Activated naive CD8-positive, alpha-beta T cell treated with anti-CD3 and anti-CD28 coated beads, Interleukin-2, amount 10 ng/mL, durations not matched to agents 7 days and 5 days (primary cell): Measurements from ENCODE around the gene UNC80. TPM values are rescaled to one million over a fixed set of nuclear protein-coding genes. Genes with fewer than 3 reads are reported as not detected.

ENCODE experiments used
- ATAC-seq: fragments of 150-1000 bp; cut with Tn5 transposase; one replicate; pipeline ENCODE4 v1.10.0; 2021; ENCODE audit warnings: low read depth, moderate library complexity
- POLR2A ChIA-PET: fragments of 350-600 bp; sonication (Branson Sonifier 250); formaldehyde crosslinking; loops from one replicate; lab custom pipeline; 2021; ENCODE audit warnings: antibody characterized with exemption; lab: Charles Lee
- DNase-seq: peaks from one replicate; pipeline ENCODE4 v3.0.0; 2021
- H3K27ac Mint-ChIP-seq: one replicate; pipeline ENCODE4 v1.8.0; 2022; ENCODE audit warnings: mild to moderate bottlenecking, mixed read lengths
- H3K27me3 Mint-ChIP-seq: one replicate; pipeline ENCODE4 v1.8.0; 2022; ENCODE audit warnings: mild to moderate bottlenecking, moderate library complexity, mixed read lengths
- H3K36me3 Mint-ChIP-seq: one replicate; pipeline ENCODE4 v1.8.0; 2021; ENCODE audit warnings: mild to moderate bottlenecking, mixed read lengths
- H3K4me1 Mint-ChIP-seq: one replicate; pipeline ENCODE4 v1.8.0; 2021; ENCODE audit warnings: mixed read lengths
- H3K4me3 Mint-ChIP-seq: one replicate; pipeline ENCODE4 v1.8.0; 2022; ENCODE audit warnings: mild to moderate bottlenecking, moderate library complexity, mixed read lengths
- H3K9me3 Mint-ChIP-seq: one replicate; pipeline ENCODE4 v1.8.0; 2021; ENCODE audit warnings: mixed read lengths
- total RNA-seq, 2 experiments: library from RNA; stranded (reverse); gene quantifications; one replicate each; pipeline ENCODE4 v1.2.3, GENCODE V29; 2021

Gene UNC80
- total RNA-seq, 2 experiments from 2014 or later, result not detected

DNA sequence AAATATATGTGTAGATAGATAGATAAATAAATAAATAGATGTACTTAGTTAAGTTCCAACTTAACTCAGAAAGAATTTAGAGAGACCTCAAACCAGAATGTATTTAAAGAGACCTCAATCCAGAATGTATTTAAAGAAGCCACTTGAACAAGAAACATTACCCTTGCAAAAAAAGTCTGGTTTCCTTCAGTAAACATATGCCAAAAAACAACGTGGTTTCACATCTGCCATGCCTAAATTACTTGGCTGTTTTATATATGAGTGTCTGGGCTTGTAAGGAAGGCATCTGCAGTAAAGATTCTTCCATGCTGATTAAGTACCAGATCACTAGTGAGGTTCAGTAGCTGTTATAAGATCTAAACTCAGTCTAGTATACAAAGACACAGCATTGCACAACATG lies 201.7 kb downstream of the UNC80 start:
- Mint-ChIP-seq H3K4me3 (no peak overlapping the region), H3K27me3 (peaks cover 2% of the 10 kb centered on the region), H3K9me3 (no peaks in the 10 kb centered on the region), H3K4me1 (no peaks in the 10 kb centered on the region), H3K36me3 (no peaks in the 10 kb centered on the region), H3K27ac (no peak overlapping the region)
- POLR2A ChIA-PET, result no interaction called here
- no peak for DNase-seq
- no peak for ATAC-seq

DNA sequence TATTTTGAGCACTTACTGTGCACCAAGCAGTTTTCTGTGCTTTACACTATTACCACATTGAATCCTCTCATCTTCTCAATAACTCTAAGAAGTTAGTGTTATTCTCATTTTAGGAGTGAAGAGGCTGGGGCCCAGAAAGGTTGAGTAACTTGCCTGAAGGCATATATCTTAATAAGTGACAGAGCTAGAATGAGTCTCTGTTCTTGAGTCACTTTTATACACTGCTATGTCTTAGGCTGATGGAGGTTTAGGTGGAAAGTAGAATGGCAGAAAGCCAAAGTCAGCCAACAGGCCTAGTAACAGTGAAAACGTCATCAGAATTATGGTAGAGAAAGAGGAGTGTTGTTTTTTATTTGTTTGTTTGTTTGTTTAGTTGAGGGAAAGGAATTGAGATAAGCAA lies 202.9 kb downstream of the UNC80 start:
- H3K27ac Mint-ChIP-seq, result no peak overlapping the region
- H3K9me3 Mint-ChIP-seq, result no peaks in the 10 kb centered on the region
- peaks cover 2% of the 10 kb centered on the region for H3K27me3 Mint-ChIP-seq
- H3K4me3 Mint-ChIP-seq, result no peak overlapping the region
- no peaks in the 10 kb centered on the region for H3K4me1 Mint-ChIP-seq
- H3K36me3 Mint-ChIP-seq, result no peaks in the 10 kb centered on the region
- POLR2A ChIA-PET, result no interaction called here
- DNase-seq (no peak), ATAC-seq (no peak)

DNA sequence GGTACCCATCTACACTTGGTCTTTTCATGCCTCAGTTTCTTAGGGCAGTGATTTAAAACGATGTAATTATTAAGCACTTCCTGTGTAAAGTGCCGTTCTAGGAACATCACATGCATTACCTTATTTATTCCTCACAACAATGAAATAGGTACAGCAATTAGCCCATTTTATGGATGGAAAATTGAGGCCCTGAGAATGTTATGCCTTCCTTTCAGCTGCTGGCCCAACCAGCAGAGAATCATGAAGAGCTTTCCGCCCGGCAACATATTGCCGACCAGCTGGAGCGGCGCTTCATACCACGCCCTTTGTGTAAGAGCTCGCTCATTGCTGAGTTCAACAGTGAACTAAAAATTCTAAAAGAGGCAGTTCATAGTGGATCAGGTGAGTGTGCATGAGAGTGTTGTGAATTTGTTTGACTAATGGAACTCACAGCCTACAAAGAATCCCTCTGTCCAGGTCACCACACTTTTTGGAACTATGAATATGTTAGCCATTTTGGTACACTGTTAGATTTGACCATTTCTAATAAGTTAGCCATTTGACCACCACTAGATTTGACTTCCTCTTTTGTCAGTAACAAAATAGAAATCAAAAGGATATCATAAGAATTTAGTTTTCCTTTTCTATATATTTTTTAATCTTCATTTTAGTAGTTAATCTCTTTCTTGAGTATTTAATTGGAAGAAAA lies 205.2 kb downstream of the UNC80 start:
- Mint-ChIP-seq H3K27me3 (peaks cover 2% of the 10 kb centered on the region), H3K36me3 (no peaks in the 10 kb centered on the region), H3K4me1 (no peaks in the 10 kb centered on the region), H3K9me3 (no peaks in the 10 kb centered on the region), H3K4me3 (no peak overlapping the region), H3K27ac (no peak overlapping the region)
- ATAC-seq (no peak), DNase-seq (no peak)
- POLR2A ChIA-PET, result no interaction called here

DNA sequence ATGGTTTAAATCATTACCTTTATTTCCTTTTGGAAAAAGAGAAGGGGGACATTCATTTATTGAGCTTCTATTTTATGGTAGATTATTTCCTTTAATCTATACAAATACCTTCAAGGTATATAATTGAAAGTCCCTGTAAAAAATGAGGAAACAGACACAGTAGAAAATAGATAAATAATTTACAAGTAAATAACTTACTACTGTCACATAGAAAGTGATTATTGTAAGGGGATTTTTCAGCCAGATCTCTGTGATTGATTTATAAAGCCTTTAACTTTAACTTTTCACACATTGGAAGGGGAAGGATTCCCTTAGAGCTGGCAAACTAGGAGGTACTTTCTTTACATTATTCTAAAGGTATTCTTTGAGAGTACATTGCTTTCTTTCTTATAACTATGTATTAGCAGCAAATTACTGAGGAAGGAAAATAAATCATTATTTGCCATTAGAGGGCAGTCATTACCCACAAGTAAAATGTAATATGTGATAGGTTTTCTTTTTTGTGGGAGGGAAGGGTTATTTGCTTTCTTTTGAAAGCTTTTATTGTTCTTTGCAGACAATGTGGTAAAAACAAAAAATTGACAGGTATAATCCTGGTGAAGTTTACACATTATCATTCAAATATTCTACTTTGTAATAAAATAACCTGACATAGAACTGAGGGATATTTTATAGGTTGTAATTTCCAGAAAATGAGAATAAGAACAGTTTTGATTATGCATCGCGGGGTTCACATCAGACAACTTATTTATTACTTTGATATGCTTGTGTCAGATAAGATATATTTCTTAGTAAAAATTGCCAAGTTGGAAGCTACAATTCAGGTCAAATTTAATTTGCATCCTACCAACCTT lies 206.0 kb downstream of the UNC80 start:
- POLR2A ChIA-PET, result no interaction called here
- ATAC-seq (no peak), DNase-seq (no peak)
- H3K4me3 Mint-ChIP-seq, result no peak overlapping the region
- H3K27me3 Mint-ChIP-seq, result no peaks in the 10 kb centered on the region
- H3K9me3 Mint-ChIP-seq, result no peaks in the 10 kb centered on the region
- H3K36me3 Mint-ChIP-seq, result no peaks in the 10 kb centered on the region
- H3K27ac Mint-ChIP-seq, result no peak overlapping the region
- no peaks in the 10 kb centered on the region for H3K4me1 Mint-ChIP-seq

DNA sequence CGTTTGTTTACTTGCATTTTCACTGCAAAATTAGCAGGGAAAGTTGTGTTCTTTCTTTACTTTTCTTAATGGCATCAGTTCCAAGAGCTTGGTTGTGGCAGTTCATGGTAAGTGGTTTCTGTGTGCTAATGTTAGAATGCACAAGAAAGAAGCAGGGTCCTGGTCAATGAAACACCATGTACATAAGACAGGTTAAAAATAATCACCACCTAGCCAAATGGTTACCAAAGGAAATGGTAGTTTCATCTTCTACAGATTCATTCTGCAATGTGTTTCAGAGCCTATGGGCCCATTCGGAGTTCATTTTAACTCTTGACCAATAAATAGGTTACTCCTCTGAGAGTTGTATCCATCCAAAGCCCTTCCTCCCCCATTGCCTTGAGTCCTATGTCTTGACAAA lies 212.7 kb downstream of the UNC80 start:
- no peaks in the 10 kb centered on the region for H3K9me3 Mint-ChIP-seq
- H3K27me3 Mint-ChIP-seq, result peaks cover 6% of the 10 kb centered on the region

DNA sequence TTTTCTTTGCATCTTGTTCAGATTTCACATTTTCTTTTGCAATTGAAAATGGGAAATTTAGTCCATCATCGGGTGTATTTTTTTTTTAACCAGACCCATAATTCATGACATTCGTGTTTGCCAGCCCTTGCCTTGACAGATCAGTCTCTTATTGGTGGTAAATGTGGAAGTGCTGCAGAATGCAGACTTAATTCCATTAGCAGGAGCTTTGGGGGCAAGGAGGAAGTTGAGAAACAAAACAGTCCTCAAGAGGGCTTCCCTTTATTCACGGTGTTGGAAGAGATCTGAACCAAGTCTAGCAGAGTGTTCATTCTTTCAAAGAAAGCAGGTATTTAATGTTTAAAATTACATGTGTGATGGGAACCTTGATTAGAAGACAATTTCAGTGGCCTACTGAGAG lies 214.2 kb downstream of the UNC80 start:
- H3K4me3 Mint-ChIP-seq, result no peak overlapping the region
- H3K9me3 Mint-ChIP-seq, result no peaks in the 10 kb centered on the region
- ATAC-seq (no peak), DNase-seq (no peak)
- H3K4me1 Mint-ChIP-seq, result no peaks in the 10 kb centered on the region
- H3K36me3 Mint-ChIP-seq, result no peaks in the 10 kb centered on the region
- POLR2A ChIA-PET, result no interaction called here
- H3K27me3 Mint-ChIP-seq, result peaks cover 7% of the 10 kb centered on the region
- no peak overlapping the region for H3K27ac Mint-ChIP-seq

More for the DNA sequence above, 212.7 kb downstream of the UNC80 start:
- no peak for ATAC-seq
- no peaks in the 10 kb centered on the region for H3K4me1 Mint-ChIP-seq
- POLR2A ChIA-PET, result no interaction called here
- no peak overlapping the region for H3K4me3 Mint-ChIP-seq
- DNase-seq, result no peak
- no peaks in the 10 kb centered on the region for H3K36me3 Mint-ChIP-seq
- no peak overlapping the region for H3K27ac Mint-ChIP-seq

DNA sequence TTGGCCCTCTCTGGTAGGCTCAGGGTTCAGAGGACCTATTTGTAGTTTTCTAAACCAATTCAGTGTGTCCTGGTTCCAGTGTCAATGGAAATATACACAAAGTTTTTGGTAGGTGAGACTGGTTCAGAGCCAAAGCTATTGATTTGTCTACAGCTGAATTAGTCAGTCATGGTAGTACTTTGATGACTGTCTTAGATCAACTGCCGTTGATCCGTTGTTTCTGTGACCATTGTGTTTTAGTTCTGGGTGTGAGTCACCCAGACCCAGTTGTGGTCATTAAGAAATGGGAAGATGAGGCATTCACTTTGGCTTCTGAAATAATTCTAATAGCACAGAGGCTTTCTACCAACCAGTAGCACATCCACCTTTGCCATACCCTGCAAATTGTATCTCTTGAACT lies 214.8 kb downstream of the UNC80 start:
- H3K4me1 Mint-ChIP-seq, result no peaks in the 10 kb centered on the region
- ATAC-seq (no peak), DNase-seq (no peak)
- H3K4me3 Mint-ChIP-seq, result no peak overlapping the region
- POLR2A ChIA-PET, result no interaction called here
- no peaks in the 10 kb centered on the region for H3K36me3 Mint-ChIP-seq
- no peak overlapping the region for H3K27ac Mint-ChIP-seq
- H3K27me3 Mint-ChIP-seq, result peaks cover 9% of the 10 kb centered on the region
- no peaks in the 10 kb centered on the region for H3K9me3 Mint-ChIP-seq

DNA sequence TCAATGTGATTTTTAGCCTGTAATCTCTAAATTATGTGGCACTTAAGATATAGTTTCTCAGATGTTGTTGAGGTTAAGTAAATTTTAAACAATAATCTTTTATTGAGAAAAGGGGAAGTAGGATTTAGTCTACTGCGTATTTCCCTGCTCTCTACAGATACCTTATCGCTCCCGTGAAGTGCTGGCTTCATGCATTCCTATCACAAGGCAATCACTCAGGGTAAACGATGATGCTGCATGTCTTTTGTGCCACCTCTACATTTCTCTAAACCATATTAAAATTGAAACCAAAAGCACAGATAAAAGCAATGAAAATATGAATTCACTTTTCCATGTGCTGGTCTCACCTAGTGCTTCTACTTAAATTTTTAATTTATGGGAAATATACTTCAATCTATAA lies 216.4 kb downstream of the UNC80 start:
- H3K27me3 Mint-ChIP-seq, result peaks cover 16% of the 10 kb centered on the region
- H3K4me1 Mint-ChIP-seq, result no peaks in the 10 kb centered on the region
- POLR2A ChIA-PET, result no interaction called here
- no peak overlapping the region for H3K27ac Mint-ChIP-seq
- H3K9me3 Mint-ChIP-seq, result no peaks in the 10 kb centered on the region
- DNase-seq, result no peak
- no peak for ATAC-seq
- no peak overlapping the region for H3K4me3 Mint-ChIP-seq
- H3K36me3 Mint-ChIP-seq, result no peaks in the 10 kb centered on the region

DNA sequence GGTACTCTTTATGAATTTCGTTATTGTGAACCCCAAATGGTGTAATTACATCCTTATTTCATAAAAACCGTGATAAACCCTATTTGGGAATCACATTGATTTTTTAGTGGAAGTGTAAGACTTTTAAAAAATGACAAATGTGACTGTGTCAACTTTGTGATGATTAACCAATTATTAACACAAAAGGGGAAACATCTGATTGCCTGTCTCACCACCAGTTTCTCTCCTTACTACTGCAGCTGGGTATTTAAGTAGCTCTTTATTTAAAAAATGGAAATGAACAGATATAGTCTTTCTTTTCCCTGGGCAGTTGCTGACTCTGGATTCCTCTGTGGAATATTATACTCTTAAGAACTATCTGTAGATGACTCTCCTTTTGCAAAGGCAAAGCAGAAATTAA lies 219.2 kb downstream of the UNC80 start:
- DNase-seq (no peak), ATAC-seq (no peak)
- POLR2A ChIA-PET, result no interaction called here
- Mint-ChIP-seq H3K9me3 (no peaks in the 10 kb centered on the region), H3K27me3 (peaks cover 17% of the 10 kb centered on the region), H3K36me3 (no peaks in the 10 kb centered on the region), H3K27ac (no peak overlapping the region), H3K4me1 (no peaks in the 10 kb centered on the region), H3K4me3 (no peak overlapping the region)

DNA sequence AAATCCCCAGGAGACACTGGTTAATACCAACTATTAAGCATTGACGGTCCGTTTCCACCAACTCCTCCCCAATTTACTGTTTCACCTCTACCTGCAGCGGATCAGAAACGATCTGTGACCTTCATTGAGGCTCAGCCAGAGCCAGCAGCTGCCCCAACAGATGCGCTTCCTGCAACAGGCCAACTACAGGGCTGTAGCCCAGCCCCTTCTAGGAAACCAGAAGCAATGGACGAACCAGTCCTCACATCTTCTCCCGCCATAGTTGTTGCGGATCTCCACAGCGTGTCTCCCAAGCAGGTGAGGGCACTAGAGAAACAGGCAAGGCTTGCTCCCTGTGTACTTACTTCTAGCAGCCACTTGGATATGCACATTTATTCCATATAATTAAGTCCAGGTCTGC lies 222.3 kb downstream of the UNC80 start:
- DNase-seq, result no peak
- H3K27ac Mint-ChIP-seq, result no peak overlapping the region
- H3K4me1 Mint-ChIP-seq, result peaks cover 1% of the 10 kb centered on the region
- H3K36me3 Mint-ChIP-seq, result no peaks in the 10 kb centered on the region
- no peak overlapping the region for H3K4me3 Mint-ChIP-seq
- ATAC-seq, result no peak
- H3K9me3 Mint-ChIP-seq, result no peaks in the 10 kb centered on the region
- peaks cover 13% of the 10 kb centered on the region for H3K27me3 Mint-ChIP-seq
- POLR2A ChIA-PET, result no interaction called here

DNA sequence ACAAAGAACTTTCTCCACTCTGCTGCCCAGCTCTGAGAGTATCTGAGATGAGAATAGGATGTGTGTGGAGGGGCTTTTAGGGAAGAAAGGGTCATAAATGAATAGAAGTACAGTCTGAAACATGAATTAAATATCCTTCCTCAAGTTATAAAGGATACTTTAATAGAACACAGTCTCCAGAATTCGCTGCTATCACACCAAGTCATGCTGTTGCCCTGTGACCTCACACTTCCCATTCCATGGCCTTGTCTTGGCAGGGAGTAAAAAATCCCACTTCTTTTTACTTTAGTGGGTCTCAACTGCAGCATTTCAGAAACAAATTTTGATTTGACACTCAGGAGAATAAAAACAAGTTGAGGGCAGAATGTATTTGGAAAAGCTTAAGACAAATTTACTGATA lies 227.0 kb downstream of the UNC80 start:
- DNase-seq (no peak), ATAC-seq (no peak)
- H3K4me3 Mint-ChIP-seq, result no peak overlapping the region
- no peaks in the 10 kb centered on the region for H3K36me3 Mint-ChIP-seq
- POLR2A ChIA-PET, result interaction anchor here (0.6 kb wide), 1 partner anchor 166 kb away, joined by 4 read pairs; no protein-coding TSS in a partner anchor
- no peak overlapping the region for H3K27ac Mint-ChIP-seq
- H3K9me3 Mint-ChIP-seq, result peaks cover 2% of the 10 kb centered on the region
- H3K27me3 Mint-ChIP-seq, result peaks cover 4% of the 10 kb centered on the region
- H3K4me1 Mint-ChIP-seq, result peaks cover 23% of the 10 kb centered on the region

DNA sequence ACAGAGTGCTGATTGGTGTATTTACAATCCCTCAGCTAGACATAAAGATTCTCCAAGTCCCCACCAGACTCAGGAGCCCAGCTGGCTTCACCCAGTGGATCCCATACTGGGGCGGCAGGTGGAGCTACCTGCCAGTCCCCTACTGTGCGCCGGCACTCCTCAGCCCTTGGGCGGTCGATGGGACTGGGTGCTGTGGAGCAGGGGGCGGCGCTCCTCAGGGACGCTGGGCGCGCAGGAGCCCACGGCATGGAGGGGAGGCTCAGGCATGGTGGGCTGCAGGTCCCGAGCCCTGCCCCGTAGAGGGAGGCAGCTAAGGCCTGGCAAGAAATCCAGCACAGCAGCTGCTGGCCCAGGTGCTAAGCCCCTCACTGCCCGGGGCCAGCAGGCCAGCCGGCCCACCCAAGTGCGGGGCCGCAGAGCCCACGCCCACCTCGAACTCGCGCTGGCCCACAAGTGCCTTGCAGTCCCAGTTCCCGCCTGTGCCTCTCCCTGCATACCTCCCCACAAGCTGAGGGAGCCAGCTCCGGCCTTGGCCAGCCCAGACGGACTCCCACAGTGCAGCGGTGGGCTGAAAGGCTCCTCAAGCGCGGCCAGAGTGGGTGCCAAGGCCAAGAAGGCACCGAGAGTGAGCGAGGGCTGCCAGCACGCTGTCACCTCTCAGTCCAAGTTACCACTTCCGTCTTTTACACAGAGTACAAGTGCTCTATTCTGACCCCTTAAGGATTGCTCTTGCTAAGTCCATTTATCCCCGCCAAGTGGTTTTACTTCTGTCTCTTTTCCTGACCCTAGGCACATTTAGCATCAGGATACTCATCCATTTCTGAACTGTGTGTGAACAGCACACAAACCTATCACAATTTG lies 229.1 kb downstream of the UNC80 start:
- Mint-ChIP-seq H3K27me3 (no peaks in the 10 kb centered on the region), H3K4me1 (peaks cover 38% of the 10 kb centered on the region), H3K4me3 (no peak overlapping the region), H3K27ac (no peak overlapping the region), H3K9me3 (peaks cover 2% of the 10 kb centered on the region), H3K36me3 (peaks cover 9% of the 10 kb centered on the region)
- POLR2A ChIA-PET, result no interaction called here
- DNase-seq (no peak), ATAC-seq (no peak)
